Parathyroid adenoma (tissue), 2 donors: ENCODE data around the gene POFUT2.

ENCODE experiments used
- H2AFZ ChIP-seq: fragments of 300-600 bp; sonication (generic); one replicate; pipeline ENCODE4 v1.7.0; 2017; ENCODE audit warnings: antibody characterized with exemption, mild to moderate bottlenecking
- H3K27ac ChIP-seq: fragments of 300-600 bp; sonication (generic); one replicate; pipeline ENCODE4 v1.7.0; 2017
- H3K27me3 ChIP-seq: fragments of 300-600 bp; sonication (generic); one replicate; pipeline ENCODE4 v1.7.0; 2017; ENCODE audit warnings: low read length; ENCODE audit not compliant: control insufficient read depth, insufficient read depth
- H3K36me3 ChIP-seq: fragments of 300-600 bp; sonication (generic); one replicate; pipeline ENCODE4 v1.7.0; 2017; ENCODE audit warnings: low read length; ENCODE audit not compliant: control insufficient read depth, insufficient read depth
- H3K4me1 ChIP-seq: fragments of 300-600 bp; sonication (generic); one replicate; pipeline ENCODE4 v1.7.0; 2017; ENCODE audit warnings: control low read depth
- H3K4me2 ChIP-seq: fragments of 300-600 bp; sonication (generic); one replicate; pipeline ENCODE4 v1.7.0; 2017; ENCODE audit warnings: low read length
- H3K4me3 ChIP-seq: fragments of 300-600 bp; sonication (generic); one replicate; pipeline ENCODE4 v1.7.0; 2017; ENCODE audit warnings: low read depth, low read length
- H3K79me2 ChIP-seq: fragments of 300-600 bp; sonication (generic); one replicate; pipeline ENCODE4 v1.7.0; 2017; ENCODE audit warnings: control low read depth
- H3K9ac ChIP-seq: fragments of 300-600 bp; sonication (generic); one replicate; pipeline ENCODE4 v1.7.0; 2017; ENCODE audit warnings: mild to moderate bottlenecking
- H3K9me3 ChIP-seq: fragments of 300-600 bp; sonication (generic); one replicate; pipeline ENCODE4 v1.7.0; 2017; ENCODE audit warnings: low read length; ENCODE audit not compliant: control insufficient read depth
- TF ChIP-seq, protein P1 (sequence below): fragments of 300-600 bp; sonication (generic); IDR thresholded peaks from one replicate; pipeline ENCODE4 v1.7.0; 2017; ENCODE audit warnings: antibody characterized with exemption, mild to moderate bottlenecking
- donor health status: primary hyperparathyroidism.

The POFUT2 gene

DNA sequence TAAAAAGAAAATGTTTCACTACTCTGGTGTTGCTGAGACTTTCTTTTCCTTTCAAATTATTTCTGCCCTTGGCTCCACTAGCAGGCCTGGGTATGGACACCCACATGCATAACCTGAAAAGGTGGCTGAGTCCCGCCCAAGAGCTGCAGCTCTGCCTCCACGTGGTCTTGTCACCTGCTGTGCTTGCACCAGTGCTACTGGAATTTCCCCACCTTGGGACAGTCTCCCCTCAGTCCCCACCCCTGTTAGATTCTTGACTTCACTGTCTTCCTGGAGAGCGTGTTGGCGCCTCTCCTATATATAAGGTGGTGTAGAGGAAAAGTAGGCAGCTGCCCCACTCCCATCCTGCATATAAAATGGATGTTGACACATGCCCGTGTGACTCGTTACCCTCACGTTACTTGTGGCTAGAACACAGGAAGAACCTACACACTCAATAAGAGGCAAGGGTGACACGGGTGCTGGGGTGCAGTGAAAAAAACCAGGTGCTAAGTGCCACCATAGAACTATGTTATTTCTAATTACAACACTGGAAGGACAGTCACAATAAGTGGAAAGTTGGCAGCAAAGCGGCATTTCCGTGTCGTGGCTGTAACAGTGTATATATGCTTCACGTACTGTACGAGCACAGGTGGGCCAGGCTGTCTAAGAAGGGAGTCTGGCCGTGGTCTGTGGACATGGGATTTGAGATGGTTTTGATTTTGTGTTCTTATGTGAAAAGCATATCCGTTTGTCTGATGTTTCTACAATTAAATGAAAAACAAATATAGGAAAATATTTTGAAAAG, 61.0 kb downstream of the POFUT2 start:
- H3K9me3 ChIP-seq, result no peaks in the 10 kb centered on the region

DNA sequence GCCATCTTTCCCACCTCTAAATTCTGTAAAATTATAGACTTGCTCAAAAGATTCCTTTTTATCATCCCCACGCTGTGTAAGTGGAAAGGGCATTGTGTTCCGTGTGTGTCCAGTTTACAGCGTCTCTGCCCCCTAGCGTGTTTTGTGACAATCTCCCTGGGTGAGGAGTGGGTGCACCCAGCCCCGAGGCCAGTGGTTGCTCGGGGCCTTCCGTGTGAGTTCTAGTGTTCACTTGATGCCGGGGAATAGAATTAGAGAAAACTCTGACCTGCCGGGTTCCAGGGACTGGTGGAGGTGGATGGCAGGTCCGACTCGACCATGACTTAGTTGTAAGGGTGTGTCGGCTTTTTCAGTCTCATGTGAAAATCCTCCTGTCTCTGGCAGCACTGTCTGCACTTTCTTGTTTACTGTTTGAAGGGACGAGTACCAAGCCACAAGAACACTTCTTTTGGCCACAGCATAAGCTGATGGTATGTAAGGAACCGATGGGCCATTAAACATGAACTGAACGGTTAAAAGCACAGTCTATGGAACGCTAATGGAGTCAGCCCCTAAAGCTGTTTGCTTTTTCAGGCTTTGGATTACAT, 61.9 kb downstream of the POFUT2 start:
- no peak overlapping the region for H3K4me2 ChIP-seq
- H2AFZ ChIP-seq, result no peak overlapping the region
- H3K4me1 ChIP-seq, result no peaks in the 10 kb centered on the region
- no peaks in the 10 kb centered on the region for H3K9me3 ChIP-seq
- H3K36me3 ChIP-seq, result no peaks in the 10 kb centered on the region
- TF ChIP-seq, protein P1, sequence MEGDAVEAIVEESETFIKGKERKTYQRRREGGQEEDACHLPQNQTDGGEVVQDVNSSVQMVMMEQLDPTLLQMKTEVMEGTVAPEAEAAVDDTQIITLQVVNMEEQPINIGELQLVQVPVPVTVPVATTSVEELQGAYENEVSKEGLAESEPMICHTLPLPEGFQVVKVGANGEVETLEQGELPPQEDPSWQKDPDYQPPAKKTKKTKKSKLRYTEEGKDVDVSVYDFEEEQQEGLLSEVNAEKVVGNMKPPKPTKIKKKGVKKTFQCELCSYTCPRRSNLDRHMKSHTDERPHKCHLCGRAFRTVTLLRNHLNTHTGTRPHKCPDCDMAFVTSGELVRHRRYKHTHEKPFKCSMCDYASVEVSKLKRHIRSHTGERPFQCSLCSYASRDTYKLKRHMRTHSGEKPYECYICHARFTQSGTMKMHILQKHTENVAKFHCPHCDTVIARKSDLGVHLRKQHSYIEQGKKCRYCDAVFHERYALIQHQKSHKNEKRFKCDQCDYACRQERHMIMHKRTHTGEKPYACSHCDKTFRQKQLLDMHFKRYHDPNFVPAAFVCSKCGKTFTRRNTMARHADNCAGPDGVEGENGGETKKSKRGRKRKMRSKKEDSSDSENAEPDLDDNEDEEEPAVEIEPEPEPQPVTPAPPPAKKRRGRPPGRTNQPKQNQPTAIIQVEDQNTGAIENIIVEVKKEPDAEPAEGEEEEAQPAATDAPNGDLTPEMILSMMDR, result no peak
- no peak overlapping the region for H3K27ac ChIP-seq
- H3K27me3 ChIP-seq, result no peaks in the 10 kb centered on the region
- H3K79me2 ChIP-seq, result no peaks in the 10 kb centered on the region
- H3K9ac ChIP-seq, result no peak overlapping the region
- no peak overlapping the region for H3K4me3 ChIP-seq

More for the DNA sequence above, 61.0 kb downstream of the POFUT2 start:
- Histone ChIP-seq H3K36me3 (no peaks in the 10 kb centered on the region), H3K27ac (no peak overlapping the region), H3K27me3 (no peaks in the 10 kb centered on the region), H2AFZ (no peak overlapping the region), H3K9ac (no peak overlapping the region), H3K79me2 (no peaks in the 10 kb centered on the region), H3K4me2 (no peak overlapping the region), H3K4me3 (no peak overlapping the region), H3K4me1 (no peaks in the 10 kb centered on the region)
- TF ChIP-seq, protein P1, result no peak

DNA sequence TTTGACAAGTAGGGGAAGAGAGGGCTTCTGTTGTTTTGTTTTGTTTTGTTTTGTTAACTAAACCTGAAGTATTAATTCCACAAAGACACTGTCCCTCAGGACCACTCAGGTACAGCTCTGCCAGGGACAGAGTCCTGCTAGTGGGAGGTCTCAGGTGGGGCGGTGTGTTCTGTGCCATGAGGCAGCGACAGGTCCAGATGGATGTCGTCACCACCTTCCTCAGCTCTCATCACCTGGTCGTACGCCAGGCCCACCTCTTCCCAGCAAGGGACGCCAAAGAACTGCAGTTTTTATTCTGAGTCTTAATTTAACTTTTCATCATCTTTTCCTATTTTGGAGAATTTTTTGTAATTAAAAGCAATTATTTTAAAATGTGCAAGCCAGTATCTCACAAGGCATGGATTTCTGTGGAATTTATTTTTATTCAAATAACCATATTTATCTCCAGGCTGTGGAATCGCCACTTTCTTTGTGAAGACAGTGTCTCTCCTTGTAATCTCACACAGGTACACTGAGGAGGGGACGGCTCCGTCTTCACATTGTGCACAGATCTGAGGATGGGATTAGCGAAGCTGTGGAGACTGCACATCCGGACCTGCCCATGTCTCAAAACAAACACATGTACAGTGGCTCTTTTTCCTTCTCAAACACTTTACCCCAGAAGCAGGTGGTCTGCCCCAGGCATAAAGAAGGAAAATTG, 62.5 kb downstream of the POFUT2 start:
- H3K4me3 ChIP-seq, result no peak overlapping the region
- H3K4me2 ChIP-seq, result no peak overlapping the region
- no peaks in the 10 kb centered on the region for H3K27me3 ChIP-seq
- H3K79me2 ChIP-seq, result no peaks in the 10 kb centered on the region
- TF ChIP-seq, protein P1, result no peak
- H3K9me3 ChIP-seq, result no peaks in the 10 kb centered on the region
- H2AFZ ChIP-seq, result no peak overlapping the region
- H3K27ac ChIP-seq, result no peak overlapping the region
- no peak overlapping the region for H3K9ac ChIP-seq
- H3K36me3 ChIP-seq, result no peaks in the 10 kb centered on the region
- H3K4me1 ChIP-seq, result no peaks in the 10 kb centered on the region

DNA sequence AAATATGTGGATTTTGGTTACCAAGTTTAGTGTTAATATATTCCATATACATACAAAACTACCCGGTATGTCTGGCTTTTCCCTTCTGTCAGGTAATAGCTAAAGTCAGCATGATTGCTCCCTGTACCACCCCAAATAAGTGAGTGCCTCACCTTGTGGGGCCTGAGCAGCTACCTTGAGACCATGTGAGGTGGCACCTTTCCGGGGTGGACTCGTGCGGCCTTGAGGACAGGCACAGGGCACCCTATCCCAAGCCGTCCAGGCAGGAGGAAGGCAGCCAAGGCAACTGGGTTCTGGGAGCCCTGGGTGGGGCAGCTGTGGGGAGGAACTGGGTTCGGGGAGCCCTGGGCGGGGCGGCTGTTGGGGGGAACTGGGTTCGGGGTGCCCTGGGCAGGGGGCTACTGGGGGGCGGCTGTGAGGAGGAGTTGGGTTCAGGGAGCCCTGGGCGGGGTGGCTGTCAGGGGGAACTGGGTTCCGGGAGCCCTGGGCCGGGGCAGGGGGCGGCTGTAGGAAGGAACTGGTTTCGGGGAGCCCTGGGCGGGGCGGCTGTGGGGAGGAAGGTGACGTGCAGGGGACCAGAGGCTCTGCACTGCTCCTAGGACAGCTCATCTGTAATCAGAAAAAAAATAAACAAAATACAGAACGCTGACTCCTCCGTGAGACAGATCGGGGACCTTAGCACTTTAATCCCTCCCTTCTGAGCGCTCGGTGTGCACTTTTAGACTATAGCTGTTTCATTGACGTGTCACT, 63.3 kb downstream of the POFUT2 start:
- Histone ChIP-seq H3K9me3 (no peaks in the 10 kb centered on the region), H3K9ac (no peak overlapping the region), H3K4me3 (no peak overlapping the region), H3K27me3 (no peaks in the 10 kb centered on the region), H3K27ac (no peak overlapping the region), H2AFZ (no peak overlapping the region), H3K36me3 (no peaks in the 10 kb centered on the region), H3K4me2 (no peak overlapping the region), H3K79me2 (no peaks in the 10 kb centered on the region), H3K4me1 (no peaks in the 10 kb centered on the region)
- TF ChIP-seq, protein P1, result no peak
